CD4-positive, alpha-beta T cell (primary cell): ENCODE data around the gene TMEM121B. TPM values are rescaled to one million over a fixed set of nuclear protein-coding genes. Genes with fewer than 3 reads are reported as not detected.

Experiments used
- ATAC-seq: fragments of 200-7000 bp; cut with Tn5 transposase; one replicate; pipeline ENCODE4 v1.10.0; 2022; ENCODE audit warnings: mild to moderate bottlenecking; ENCODE audit not compliant: poor library complexity
- CTCF ChIA-PET: fragments of 350-600 bp; sonication (Branson Sonifier 250); formaldehyde crosslinking; loops from one replicate; lab custom pipeline; 2021; ENCODE audit warnings: antibody characterized with exemption, inconsistent platforms; lab: Charles Lee
- POLR2A ChIA-PET: fragments of 350-600 bp; sonication (Branson Sonifier 250); formaldehyde crosslinking; loops from one replicate; lab custom pipeline; 2021; ENCODE audit warnings: antibody characterized with exemption, inconsistent platforms; lab: Charles Lee
- DNase-seq, 14 experiments: peaks; one replicate each; pipeline ENCODE4 v3.0.0-alpha.2; 2013 to 2020; ENCODE audit warnings: mixed read lengths in 2 of 14
- H3K27ac ChIP-seq, 2 donors: one replicate each; pipeline versions ENCODE4 v1.5.1 to v1.7.0; 2013; ENCODE audit warnings: low read length in 2 of 2, low read depth in 1 of 2, mild to moderate bottlenecking in 1 of 2
- H3K27me3 ChIP-seq, 2 experiments: 1 replicate in 1 of 2; 2 replicates in 1 of 2; pipeline versions ENCODE4 v1.6.1 to v1.7.0; 2013; ENCODE audit warnings: low read length in 2 of 2, control low read depth in 1 of 2, mild to moderate bottlenecking in 1 of 2, moderate library complexity in 1 of 2; ENCODE audit not compliant: insufficient read depth in 2 of 2, control insufficient read depth in 1 of 2
- H3K36me3 ChIP-seq: one replicate; pipeline ENCODE4 v1.6.1; 2013; ENCODE audit warnings: low read length, control low read depth; ENCODE audit not compliant: insufficient read depth
- H3K4me1 ChIP-seq: one replicate; pipeline ENCODE4 v1.6.1; 2013; ENCODE audit warnings: low read length, control low read depth; ENCODE audit not compliant: insufficient read depth
- H3K4me3 ChIP-seq: one replicate; pipeline ENCODE4 v1.5.1; 2013; ENCODE audit warnings: mild to moderate bottlenecking, low read length, moderate library complexity
- H3K9me3 ChIP-seq, 2 experiments: 1 replicate in 1 of 2; 2 replicates in 1 of 2; pipeline versions ENCODE4 v1.6.1 to v1.7.0; 2013; ENCODE audit warnings: low read length in 2 of 2, mild to moderate bottlenecking in 2 of 2, control low read depth in 1 of 2, moderate library complexity in 1 of 2; ENCODE audit not compliant: control insufficient read depth in 1 of 2, insufficient read depth in 1 of 2
- H3K27ac Mint-ChIP-seq: one replicate; pipeline ENCODE4 v1.8.0; 2020; ENCODE audit warnings: mixed read lengths
- H3K27me3 Mint-ChIP-seq: one replicate; pipeline ENCODE4 v1.8.0; 2021; ENCODE audit warnings: mixed read lengths
- H3K36me3 Mint-ChIP-seq: one replicate; pipeline ENCODE4 v1.8.0; 2021; ENCODE audit warnings: low read depth, mixed read lengths
- H3K4me1 Mint-ChIP-seq: one replicate; pipeline ENCODE4 v1.8.0; 2021; ENCODE audit warnings: low read depth, mixed read lengths
- H3K4me3 Mint-ChIP-seq: one replicate; pipeline ENCODE4 v1.8.0; 2020; ENCODE audit warnings: mild to moderate bottlenecking, mixed read lengths
- H3K9me3 Mint-ChIP-seq: one replicate; pipeline ENCODE4 v1.8.0; 2020; ENCODE audit warnings: mixed read lengths
- intact Hi-C, 2 experiments: fragments of 100-400 bp; cut with DNase I in 1 of 2; cut with micrococcal nuclease in 1 of 2; formaldehyde crosslinking; loops; one replicate each; pipeline versions ENCODE4 v1.15.1 to v1.9.0; 2023 to 2025; cut with DNase I, micrococcal nuclease
- polyA plus RNA-seq, 2 donors: library from polyadenylated mRNA; unstranded; fragments of 120-200 nt; gene quantifications; one replicate each; pipeline ENCODE4 v1.2.1, GENCODE V29; 2013
- total RNA-seq, 174 experiments: library from RNA in 2 of 174; stranded (reverse) in 2 of 174; gene quantifications; one replicate each; pipeline ENCODE4 v1.2.3 and lab custom pipeline; 2021 to 2026
- TF ChIP-seq, protein P1 (sequence below): fragments of 200-600 bp; IDR thresholded peaks from one replicate; pipeline ENCODE4 v1.8.0; 2022; ENCODE audit warnings: antibody characterized with exemption, mild to moderate bottlenecking

Gene TMEM121B
- under 1 TPM; 0.05 to 0.08 TPM for total RNA-seq
- polyA plus RNA-seq (2013, experiment 1 of 2) = 0.85 TPM
- polyA plus RNA-seq (2013, experiment 2 of 2) = 0.53 TPM
- 0 to 0.80 (median 0.17) reads per million in 172 experiments for total RNA-seq (lab: John Stamatoyannopoulos, UW)

GRCh38 chr22:17121233-17122195 lies at the start of gene TMEM121B:
Gene TMEM121B (minus strand): TSS chr22:17121360. CDS start chr22:17121127, 233 bp downstream.
- intact Hi-C loops = no loop called here
- H3K9me3 Mint-ChIP-seq = no peaks in the 10 kb centered on the region
- Histone ChIP-seq H3K9me3 (peaks cover 0 to 6% of the 10 kb centered on the region in 2 experiments), H3K36me3 (no peaks in the 10 kb centered on the region), H3K4me1 (peaks cover 47% of the 10 kb centered on the region), H3K4me3 (peak within 1 kb of the TSS; percentile 36), H3K27me3 (peaks cover 17 to 19% of the 10 kb centered on the region in 2 experiments), H3K27ac (no peak within 1 kb of the TSS)
- TF ChIP-seq, protein P1, sequence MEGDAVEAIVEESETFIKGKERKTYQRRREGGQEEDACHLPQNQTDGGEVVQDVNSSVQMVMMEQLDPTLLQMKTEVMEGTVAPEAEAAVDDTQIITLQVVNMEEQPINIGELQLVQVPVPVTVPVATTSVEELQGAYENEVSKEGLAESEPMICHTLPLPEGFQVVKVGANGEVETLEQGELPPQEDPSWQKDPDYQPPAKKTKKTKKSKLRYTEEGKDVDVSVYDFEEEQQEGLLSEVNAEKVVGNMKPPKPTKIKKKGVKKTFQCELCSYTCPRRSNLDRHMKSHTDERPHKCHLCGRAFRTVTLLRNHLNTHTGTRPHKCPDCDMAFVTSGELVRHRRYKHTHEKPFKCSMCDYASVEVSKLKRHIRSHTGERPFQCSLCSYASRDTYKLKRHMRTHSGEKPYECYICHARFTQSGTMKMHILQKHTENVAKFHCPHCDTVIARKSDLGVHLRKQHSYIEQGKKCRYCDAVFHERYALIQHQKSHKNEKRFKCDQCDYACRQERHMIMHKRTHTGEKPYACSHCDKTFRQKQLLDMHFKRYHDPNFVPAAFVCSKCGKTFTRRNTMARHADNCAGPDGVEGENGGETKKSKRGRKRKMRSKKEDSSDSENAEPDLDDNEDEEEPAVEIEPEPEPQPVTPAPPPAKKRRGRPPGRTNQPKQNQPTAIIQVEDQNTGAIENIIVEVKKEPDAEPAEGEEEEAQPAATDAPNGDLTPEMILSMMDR = no peak
- ATAC-seq (no peak), DNase-seq (peak in 2 of 14 experiments; percentile 52 to 56)
- peaks cover 22% of the 10 kb centered on the region for H3K27me3 Mint-ChIP-seq
- H3K4me3 Mint-ChIP-seq = peak within 1 kb of the TSS; percentile 74
- no peak within 1 kb of the TSS for H3K27ac Mint-ChIP-seq
- peaks cover 34% of the 10 kb centered on the region for H3K4me1 Mint-ChIP-seq
- POLR2A ChIA-PET = no interaction called here
- CTCF ChIA-PET = interaction anchor here (1.0 kb wide), 1 partner anchor 50 kb away, joined by 3 read pairs; no protein-coding TSS in a partner anchor
- H3K36me3 Mint-ChIP-seq = no peaks in the 10 kb centered on the region

DNA sequence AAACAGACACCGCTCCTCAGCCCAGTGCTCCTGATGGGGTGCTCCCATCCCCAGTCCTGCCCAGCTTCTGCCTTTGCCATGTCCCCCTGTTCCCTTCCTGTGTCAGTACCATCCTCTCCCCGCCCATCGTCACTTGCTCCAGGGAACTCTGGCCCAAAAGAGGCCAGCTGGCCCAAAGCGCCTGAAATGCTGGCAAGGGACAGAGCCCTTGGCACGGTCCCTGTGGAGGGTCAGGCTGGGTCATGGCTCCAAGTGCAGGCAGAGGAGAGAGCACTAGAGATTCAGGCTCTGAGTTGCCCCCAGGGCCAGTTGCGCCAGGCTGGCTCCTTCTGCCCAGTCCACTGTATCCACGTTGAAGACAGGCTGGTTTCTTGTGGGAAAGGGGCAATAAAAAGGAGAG lies 46.3 kb upstream of the TMEM121B start:
- Histone ChIP-seq H3K27me3 (no peaks in the 10 kb centered on the region), H3K36me3 (no peaks in the 10 kb centered on the region), H3K9me3 (no peaks in the 10 kb centered on the region), H3K4me1 (peaks cover 13% of the 10 kb centered on the region), H3K4me3 (no peak overlapping the region), H3K27ac (no peak overlapping the region)
- ATAC-seq (no peak), DNase-seq (no peak)
- no peaks in the 10 kb centered on the region for H3K36me3 Mint-ChIP-seq
- no peak overlapping the region for H3K4me3 Mint-ChIP-seq
- intact Hi-C loops = no loop called here
- no peak overlapping the region for H3K27ac Mint-ChIP-seq
- no peaks in the 10 kb centered on the region for H3K27me3 Mint-ChIP-seq
- ChIA-PET POLR2A (no interaction called here), CTCF (no interaction called here)
- H3K4me1 Mint-ChIP-seq = peaks cover 6% of the 10 kb centered on the region
- no peaks in the 10 kb centered on the region for H3K9me3 Mint-ChIP-seq
- TF ChIP-seq, protein P1 = no peak

GRCh38 chr22:17164392-17165024 lies 43.3 kb upstream of the TMEM121B start:
- H3K27ac Mint-ChIP-seq = no peak overlapping the region
- CTCF ChIA-PET = interaction anchor here (0.8 kb wide), 1 partner anchor 8 kb away, joined by 3 read pairs; no protein-coding TSS in a partner anchor

More at GRCh38 chr22:17164392-17165024, 43.3 kb upstream of the TMEM121B start:
- Histone ChIP-seq H3K36me3 (no peaks in the 10 kb centered on the region), H3K4me1 (peaks cover 8% of the 10 kb centered on the region), H3K27ac (no peak overlapping the region), H3K4me3 (no peak overlapping the region), H3K9me3 (no peaks in the 10 kb centered on the region), H3K27me3 (no peaks in the 10 kb centered on the region)
- H3K4me1 Mint-ChIP-seq = peaks cover 6% of the 10 kb centered on the region
- no peaks in the 10 kb centered on the region for H3K36me3 Mint-ChIP-seq
- no peak overlapping the region for H3K4me3 Mint-ChIP-seq
- POLR2A ChIA-PET = interaction anchor here (0.9 kb wide), 1 partner anchor 89 kb away, joined by 3 read pairs; no protein-coding TSS in a partner anchor
- DNase-seq = no peak
- H3K27me3 Mint-ChIP-seq = no peaks in the 10 kb centered on the region
- ATAC-seq = no peak
- H3K9me3 Mint-ChIP-seq = no peaks in the 10 kb centered on the region
- intact Hi-C loops = no loop called here
- TF ChIP-seq, protein P1 = no peak
